NCI-H345 treated with DMSO at 0.1 percent for 48 hours (cell line): ENCODE results near the gene SLC9A1.

Experiments used
- DNase-seq: peaks from one replicate; lab custom pipeline; 2025; ENCODE audit not compliant: unreplicated experiment; lab: John Stamatoyannopoulos, UW

SLC9A1 gene

GRCh38 chr1:27084107-27084506, 70.8 kb downstream of the SLC9A1 start:
- DNase-seq, result no peak

GRCh38 chr1:27077968-27078367, 77.0 kb downstream of the SLC9A1 start:
- no peak for DNase-seq

- DNase-seq, result no peak
Measured at GRCh38 chr1:27076803-27077202, 78.1 kb downstream of the SLC9A1 start.

GRCh38 chr1:27074175-27074780, 80.6 kb downstream of the SLC9A1 start:
- no peak for DNase-seq

GRCh38 chr1:27071049-27071416, 83.9 kb downstream of the SLC9A1 start:
- no peak for DNase-seq

GRCh38 chr1:27070390-27071048, 84.4 kb downstream of the SLC9A1 start:
- DNase-seq, result no peak

GRCh38 chr1:27068922-27069321, 86.0 kb downstream of the SLC9A1 start:
- no peak for DNase-seq

- no peak for DNase-seq
Measured at GRCh38 chr1:27065999-27066630, 88.8 kb downstream of the SLC9A1 start.

- DNase-seq, result no peak
Measured at GRCh38 chr1:27060891-27061290, 94.0 kb downstream of the SLC9A1 start.

GRCh38 chr1:27058966-27059669, 95.8 kb downstream of the SLC9A1 start:
- no peak for DNase-seq

GRCh38 chr1:27057801-27058625, 96.9 kb downstream of the SLC9A1 start:
- no peak for DNase-seq

- no peak for DNase-seq
Measured at GRCh38 chr1:27057389-27057788, 97.5 kb downstream of the SLC9A1 start.

- no peak for DNase-seq
Measured at GRCh38 chr1:27053977-27054753, 100.8 kb downstream of the SLC9A1 start.

- no peak for DNase-seq
Measured at GRCh38 chr1:27052527-27052926, 102.4 kb downstream of the SLC9A1 start.

GRCh38 chr1:27049607-27050006, 105.3 kb downstream of the SLC9A1 start:
- DNase-seq, result no peak

- no peak for DNase-seq
Measured at GRCh38 chr1:27049100-27049499, 105.8 kb downstream of the SLC9A1 start.
